Measurements from ENCODE around the gene TMEM253.

DNA sequence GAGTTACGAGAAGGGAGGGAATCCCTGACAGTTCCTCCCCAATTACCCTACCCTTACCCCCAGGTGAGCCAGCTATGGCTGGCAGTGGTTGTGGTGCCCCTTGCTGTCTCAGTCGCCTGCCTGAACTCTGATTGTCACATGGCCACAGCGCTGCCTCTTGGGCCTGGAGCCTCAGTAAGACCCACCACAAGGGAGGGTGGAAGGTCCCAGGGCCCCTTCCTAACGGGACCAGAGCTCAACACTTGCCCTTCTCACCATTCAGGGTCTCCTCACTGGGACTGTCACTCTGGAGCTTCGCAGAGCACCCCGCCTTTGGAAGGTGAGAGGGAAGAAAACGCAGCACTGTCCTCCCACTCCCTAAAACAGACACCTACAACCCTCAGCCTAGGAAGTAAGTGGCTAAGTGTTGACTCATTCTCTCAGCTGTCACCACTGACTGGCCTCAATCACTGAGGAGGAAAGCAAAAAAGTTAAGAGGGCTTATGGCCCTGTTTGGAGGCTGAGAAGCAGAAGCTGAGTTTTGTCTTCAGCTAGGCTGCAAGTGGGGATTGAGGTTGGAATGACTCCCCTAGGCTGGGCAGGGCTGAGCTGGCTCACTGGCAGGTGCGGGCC lies 1.0 kb downstream of the TMEM253 start:
- TF ChIP-seq, protein P1, sequence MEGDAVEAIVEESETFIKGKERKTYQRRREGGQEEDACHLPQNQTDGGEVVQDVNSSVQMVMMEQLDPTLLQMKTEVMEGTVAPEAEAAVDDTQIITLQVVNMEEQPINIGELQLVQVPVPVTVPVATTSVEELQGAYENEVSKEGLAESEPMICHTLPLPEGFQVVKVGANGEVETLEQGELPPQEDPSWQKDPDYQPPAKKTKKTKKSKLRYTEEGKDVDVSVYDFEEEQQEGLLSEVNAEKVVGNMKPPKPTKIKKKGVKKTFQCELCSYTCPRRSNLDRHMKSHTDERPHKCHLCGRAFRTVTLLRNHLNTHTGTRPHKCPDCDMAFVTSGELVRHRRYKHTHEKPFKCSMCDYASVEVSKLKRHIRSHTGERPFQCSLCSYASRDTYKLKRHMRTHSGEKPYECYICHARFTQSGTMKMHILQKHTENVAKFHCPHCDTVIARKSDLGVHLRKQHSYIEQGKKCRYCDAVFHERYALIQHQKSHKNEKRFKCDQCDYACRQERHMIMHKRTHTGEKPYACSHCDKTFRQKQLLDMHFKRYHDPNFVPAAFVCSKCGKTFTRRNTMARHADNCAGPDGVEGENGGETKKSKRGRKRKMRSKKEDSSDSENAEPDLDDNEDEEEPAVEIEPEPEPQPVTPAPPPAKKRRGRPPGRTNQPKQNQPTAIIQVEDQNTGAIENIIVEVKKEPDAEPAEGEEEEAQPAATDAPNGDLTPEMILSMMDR (IDR thresholded peaks at IDR 0.05 in 2 of 3, conservative IDR thresholded peaks at IDR 0.05 in 1 of 3; ENCODE audit: borderline replicate concordance in 1 of 3, insufficient read depth in 1 of 3, low read depth in 2 of 3, low read length in 2 of 3): no peak
- no peak for TF ChIP-seq SIN3A (IDR thresholded peaks at IDR 0.05; ENCODE audit: low read depth)
- TF ChIP-seq EZH2phosphoT487 (IDR thresholded peaks at IDR 0.05; ENCODE audit: borderline replicate concordance): no peak
- no peak for TF ChIP-seq EZH2 (IDR thresholded peaks at IDR 0.05)
- no peak for TF ChIP-seq YY1 (IDR thresholded peaks at IDR 0.05; ENCODE audit: extremely low read depth, insufficient replicate concordance, low read depth, low read length)
- TF ChIP-seq, protein P2, sequence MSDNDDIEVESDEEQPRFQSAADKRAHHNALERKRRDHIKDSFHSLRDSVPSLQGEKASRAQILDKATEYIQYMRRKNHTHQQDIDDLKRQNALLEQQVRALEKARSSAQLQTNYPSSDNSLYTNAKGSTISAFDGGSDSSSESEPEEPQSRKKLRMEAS (IDR thresholded peaks at IDR 0.05): no peak
- no peak for TF ChIP-seq JUND (IDR thresholded peaks at IDR 0.05)
- no peak for TF ChIP-seq POLR2AphosphoS5 (IDR thresholded peaks at IDR 0.05; ENCODE audit: low read depth, low read length)
- TF ChIP-seq, protein P3, sequence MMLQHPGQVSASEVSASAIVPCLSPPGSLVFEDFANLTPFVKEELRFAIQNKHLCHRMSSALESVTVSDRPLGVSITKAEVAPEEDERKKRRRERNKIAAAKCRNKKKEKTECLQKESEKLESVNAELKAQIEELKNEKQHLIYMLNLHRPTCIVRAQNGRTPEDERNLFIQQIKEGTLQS (IDR thresholded peaks at IDR 0.05): no peak
- no peak for TF ChIP-seq ZNF274 (IDR thresholded peaks at IDR 0.05; ENCODE audit: low read depth, low read length)
